PC-3 (cell line): ENCODE results near the gene APBA1.

Experiments used
- CTCF ChIP-seq: fragments of 300-600 bp; sonication (generic); conservative IDR thresholded peaks from 2 replicates; pipeline ENCODE4 v1.5.1; 2017; ENCODE audit warnings: antibody characterized with exemption, low read depth, mild to moderate bottlenecking, low read length
- EZH2 ChIP-seq: fragments of 300-600 bp; sonication (generic); IDR thresholded peaks from one replicate; pipeline ENCODE4 v1.6.1; 2017; ENCODE audit warnings: antibody characterized with exemption, mild to moderate bottlenecking, low read length; ENCODE audit not compliant: unreplicated experiment
- EZH2phosphoT487 ChIP-seq: fragments of 300-600 bp; sonication (generic); IDR thresholded peaks from 2 replicates; pipeline ENCODE4 v1.6.1; 2018; ENCODE audit warnings: mild to moderate bottlenecking, antibody characterized with exemption, low read length, borderline replicate concordance

GRCh38 chr9:69569738-69570451 is 102.3 kb downstream of the APBA1 start:
- TF ChIP-seq EZH2 = no peak
- TF ChIP-seq CTCF = no peak
- no peak for TF ChIP-seq EZH2phosphoT487
